Measurements from ENCODE around the gene CKS1B.

CKS1B gene

GRCh38 chr1:155008015-155008941 lies 33.8 kb downstream of the CKS1B start:
- no peak overlapping the region for H3K4me3 ChIP-seq (replicated peaks; ENCODE audit: low read depth, low read length)
- no peak for TF ChIP-seq CTCF (IDR thresholded peaks at IDR 0.05; ENCODE audit: low read depth, low read length, missing control alignments)
- DNase-seq (ENCODE audit: extremely low read depth, low read depth), result no peak

GRCh38 chr1:155009221-155009711 lies 34.8 kb downstream of the CKS1B start:
- H3K4me3 ChIP-seq (replicated peaks; ENCODE audit: low read depth, low read length), result no peak overlapping the region

GRCh38 chr1:155009742-155010141 lies 35.3 kb downstream of the CKS1B start:
- no peak overlapping the region for H3K4me3 ChIP-seq (replicated peaks; ENCODE audit: low read depth, low read length)
- no peak for TF ChIP-seq CTCF (IDR thresholded peaks at IDR 0.05; ENCODE audit: low read depth, low read length, missing control alignments)
- no peak for DNase-seq (ENCODE audit: extremely low read depth, low read depth)

More at GRCh38 chr1:155009221-155009711, 34.8 kb downstream of the CKS1B start:
- no peak for TF ChIP-seq CTCF (IDR thresholded peaks at IDR 0.05; ENCODE audit: low read depth, low read length, missing control alignments)
- no peak for DNase-seq (ENCODE audit: extremely low read depth, low read depth)

GRCh38 chr1:155010211-155010918 lies 35.9 kb downstream of the CKS1B start:
- H3K4me3 ChIP-seq (replicated peaks; ENCODE audit: low read depth, low read length), result no peak overlapping the region
- DNase-seq (ENCODE audit: extremely low read depth, low read depth), result no peak
- TF ChIP-seq CTCF (IDR thresholded peaks at IDR 0.05; ENCODE audit: low read depth, low read length, missing control alignments), result no peak

GRCh38 chr1:155011004-155011416 lies 36.5 kb downstream of the CKS1B start:
- no peak for TF ChIP-seq CTCF (IDR thresholded peaks at IDR 0.05; ENCODE audit: low read depth, low read length, missing control alignments)
- no peak overlapping the region for H3K4me3 ChIP-seq (replicated peaks; ENCODE audit: low read depth, low read length)
- no peak for DNase-seq (ENCODE audit: extremely low read depth, low read depth)

- DNase-seq (ENCODE audit: extremely low read depth, low read depth), result no peak
- H3K4me3 ChIP-seq (replicated peaks; ENCODE audit: low read depth, low read length), result no peak overlapping the region
- TF ChIP-seq CTCF (IDR thresholded peaks at IDR 0.05; ENCODE audit: low read depth, low read length, missing control alignments), result no peak
These were observed 37.0 kb downstream of the CKS1B start for GRCh38 chr1:155011437-155012025.

All from HFF-Myc (cell line).